ENCODE data around the gene FGF1. TPM values are rescaled to one million over a fixed set of nuclear protein-coding genes. Genes with fewer than 3 reads are reported as not detected.

FGF1 gene
- total RNA-seq, 1 experiment from 2014 or later: 3.2 TPM

GRCh38 chr5:142713121-142713706 is 27.3 kb upstream of the FGF1 start:
- Histone ChIP-seq H2BK5ac (ENCODE audit: insufficient read length, low read length) (no peak overlapping the region), H3K4me1 (ENCODE audit: insufficient read depth, low read length) (peaks cover 15% of the 10 kb centered on the region; the same call in 1 of the 2 replicates), H3K14ac (ENCODE audit: insufficient read depth, low read length) (0 out of 2 replicates have a peak overlapping the region, but pooled peaks have one; percentile 38), H4K8ac (replicated peaks; ENCODE audit: insufficient read length, low read depth, low read length) (no peak overlapping the region), H2BK15ac (ENCODE audit: low read depth, low read length) (no peak overlapping the region), H3K9ac (ENCODE audit: extremely low read depth, insufficient read length, low read length) (no peak overlapping the region), H3K18ac (ENCODE audit: insufficient read length, low read depth, low read length) (no peak overlapping the region), H3T11ph (ENCODE audit: low read length) (no peak overlapping the region), H3K9me3 (ENCODE audit: control insufficient read depth, low read depth, low read length) (no peaks in the 10 kb centered on the region), H2AFZ (ENCODE audit: low read length) (peak overlapping the region; percentile 79), H3K4me2 (ENCODE audit: insufficient read depth, insufficient read length, low read length) (peak overlapping the region; percentile 18), H2BK20ac (ENCODE audit: low read depth, low read length, poor library complexity, severe bottlenecking) (no peak overlapping the region), H3K79me2 (ENCODE audit: insufficient read depth, low read length) (no peaks in the 10 kb centered on the region), H3K56ac (ENCODE audit: insufficient read length, low read depth, low read length) (no peak overlapping the region), H3K79me1 (ENCODE audit: insufficient read depth, low read depth, low read length, poor library complexity, severe bottlenecking) (no peaks in the 10 kb centered on the region), H3K23ac (ENCODE audit: insufficient read length, low read depth, low read length) (no peak overlapping the region), H3K27ac (ENCODE audit: insufficient read length, low read depth, low read length) (no peak overlapping the region), H3K27me3 (ENCODE audit: insufficient read depth, low read length) (no peaks in the 10 kb centered on the region), H2BK12ac (ENCODE audit: insufficient read length, low read depth, low read length) (no peak overlapping the region), H2BK120ac (ENCODE audit: low read depth, low read length, poor library complexity, severe bottlenecking) (no peak overlapping the region), H4K20me1 (ENCODE audit: control insufficient read depth, insufficient read depth, insufficient read length) (no peaks in the 10 kb centered on the region), H4K5ac (ENCODE audit: insufficient read length, low read depth, low read length) (no peak overlapping the region), H3K23me2 (ENCODE audit: insufficient read length, low read depth, low read length, poor library complexity, severe bottlenecking) (peaks cover 2% of the 10 kb centered on the region), H3K4ac (ENCODE audit: low read depth, low read length) (no peak overlapping the region), H2AK5ac (ENCODE audit: insufficient read length, low read length) (no peak overlapping the region), H4K91ac (ENCODE audit: insufficient read length, low read depth, low read length) (no peak overlapping the region)
- peak overlapping the region in 1 of 3 experiments; percentile 29; a peak in 1 of 7 replicates for H3K27ac Mint-ChIP-seq
- peaks cover 33 to 70% (median 38%) of the 10 kb centered on the region in 3 experiments for H3K36me3 Mint-ChIP-seq (ENCODE audit: insufficient read depth in 1 of 3, low read depth in 3 of 3)
- H3K27me3 Mint-ChIP-seq (ENCODE audit: low read depth): no peaks in the 10 kb centered on the region
- peaks cover 11 to 21% of the 10 kb centered on the region in 2 experiments; a peak in 4 of 5 replicates for H3K9me3 Mint-ChIP-seq
- peak overlapping the region; percentile 53 to 65; a peak in 4 of 5 replicates for H3K4me3 Mint-ChIP-seq
- TF ChIP-seq, protein P1, sequence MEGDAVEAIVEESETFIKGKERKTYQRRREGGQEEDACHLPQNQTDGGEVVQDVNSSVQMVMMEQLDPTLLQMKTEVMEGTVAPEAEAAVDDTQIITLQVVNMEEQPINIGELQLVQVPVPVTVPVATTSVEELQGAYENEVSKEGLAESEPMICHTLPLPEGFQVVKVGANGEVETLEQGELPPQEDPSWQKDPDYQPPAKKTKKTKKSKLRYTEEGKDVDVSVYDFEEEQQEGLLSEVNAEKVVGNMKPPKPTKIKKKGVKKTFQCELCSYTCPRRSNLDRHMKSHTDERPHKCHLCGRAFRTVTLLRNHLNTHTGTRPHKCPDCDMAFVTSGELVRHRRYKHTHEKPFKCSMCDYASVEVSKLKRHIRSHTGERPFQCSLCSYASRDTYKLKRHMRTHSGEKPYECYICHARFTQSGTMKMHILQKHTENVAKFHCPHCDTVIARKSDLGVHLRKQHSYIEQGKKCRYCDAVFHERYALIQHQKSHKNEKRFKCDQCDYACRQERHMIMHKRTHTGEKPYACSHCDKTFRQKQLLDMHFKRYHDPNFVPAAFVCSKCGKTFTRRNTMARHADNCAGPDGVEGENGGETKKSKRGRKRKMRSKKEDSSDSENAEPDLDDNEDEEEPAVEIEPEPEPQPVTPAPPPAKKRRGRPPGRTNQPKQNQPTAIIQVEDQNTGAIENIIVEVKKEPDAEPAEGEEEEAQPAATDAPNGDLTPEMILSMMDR (conservative IDR thresholded peaks at IDR 0.05): peak; percentile 99
- DNase-seq: peak; percentile 94
- WGBS (ENCODE audit: extremely low coverage, insufficient read length, low lambda C conversion rate): no CpG with 5 or more reads among the region's 29 CpGs
- H3K4me1 Mint-ChIP-seq: peaks cover 43 to 64% of the 10 kb centered on the region in 2 experiments
